ENCODE results near the gene CABCOCO1.

Gene CABCOCO1

GRCh38 chr10:61792097-61792716, 129.5 kb downstream of the CABCOCO1 start:
- DNase-seq = no peak

- peak; percentile 4 for DNase-seq
Measured at GRCh38 chr10:61792921-61793320, 130.2 kb downstream of the CABCOCO1 start.

GRCh38 chr10:61793760-61794703, 131.3 kb downstream of the CABCOCO1 start:
- DNase-seq = peak; percentile 49

GRCh38 chr10:61795147-61795546, 132.4 kb downstream of the CABCOCO1 start:
- DNase-seq = no peak

- no peak for DNase-seq
Measured at GRCh38 chr10:61795551-61795950, 132.8 kb downstream of the CABCOCO1 start.

GRCh38 chr10:61796785-61797184, 134.1 kb downstream of the CABCOCO1 start:
- DNase-seq = no peak

GRCh38 chr10:61797304-61798153, 134.8 kb downstream of the CABCOCO1 start:
- no peak for DNase-seq

- no peak for DNase-seq
Measured at GRCh38 chr10:61798713-61799112, 136.0 kb downstream of the CABCOCO1 start.

GRCh38 chr10:61801484-61801883, 138.8 kb downstream of the CABCOCO1 start:
- DNase-seq = no peak

- no peak for DNase-seq
Measured at GRCh38 chr10:61803269-61803668, 140.5 kb downstream of the CABCOCO1 start.

- no peak for DNase-seq
Measured at GRCh38 chr10:61804414-61804813, 141.7 kb downstream of the CABCOCO1 start.

GRCh38 chr10:61805091-61805490, 142.4 kb downstream of the CABCOCO1 start:
- no peak for DNase-seq

GRCh38 chr10:61810263-61810662, 147.5 kb downstream of the CABCOCO1 start:
- DNase-seq = no peak

GRCh38 chr10:61812052-61812721, 149.5 kb downstream of the CABCOCO1 start:
- DNase-seq = no peak

GRCh38 chr10:61812920-61813319, 150.2 kb downstream of the CABCOCO1 start:
- no peak for DNase-seq

GRCh38 chr10:61814160-61814559, 151.4 kb downstream of the CABCOCO1 start:
- DNase-seq = no peak

- DNase-seq = no peak
Measured at GRCh38 chr10:61815496-61815895, 152.8 kb downstream of the CABCOCO1 start.
